GM23338 (cell line): ENCODE measurements around the gene FBXO2.

Experiments used
- EZH2 ChIP-seq: fragments of 200-600 bp; sonication (generic); IDR thresholded peaks from one replicate; pipeline ENCODE4 v1.8.0; 2017; ENCODE audit warnings: antibody characterized with exemption, mild to moderate bottlenecking, low read depth; ENCODE audit not compliant: unreplicated experiment
- EZH2phosphoT487 ChIP-seq: fragments of 200-600 bp; sonication (generic); IDR thresholded peaks from one replicate; pipeline ENCODE4 v1.8.1; 2018; ENCODE audit warnings: antibody characterized with exemption; ENCODE audit not compliant: unreplicated experiment
- JUNB ChIP-seq: IDR thresholded peaks from one replicate; pipeline ENCODE4 v1.6.1; 2016; ENCODE audit warnings: antibody characterized with exemption; ENCODE audit not compliant: unreplicated experiment
- NANOG ChIP-seq: IDR thresholded peaks from 2 replicates; pipeline ENCODE4 v1.6.1; 2016; ENCODE audit warnings: antibody characterized with exemption, borderline replicate concordance
- POLR2AphosphoS5 ChIP-seq: IDR thresholded peaks from 2 replicates; pipeline ENCODE4 v1.6.1; 2016; ENCODE audit warnings: antibody characterized with exemption, low read depth
- TF ChIP-seq, protein P1 (sequence below), 2 experiments: fragments of 200-600 bp in 1 of 2; sonication (generic) in 1 of 2; conservative IDR thresholded peaks; 2 replicates each; pipeline versions ENCODE4 v1.5.1 to v1.6.1; 2016 to 2017; ENCODE audit warnings: antibody characterized with exemption in 2 of 2, low read depth in 2 of 2, mild to moderate bottlenecking in 2 of 2, moderate library complexity in 1 of 2
- TF ChIP-seq, protein P2 (sequence below): IDR thresholded peaks from one replicate; pipeline ENCODE4 v1.6.1; 2018; ENCODE audit warnings: antibody characterized with exemption; ENCODE audit not compliant: unreplicated experiment

DNA sequence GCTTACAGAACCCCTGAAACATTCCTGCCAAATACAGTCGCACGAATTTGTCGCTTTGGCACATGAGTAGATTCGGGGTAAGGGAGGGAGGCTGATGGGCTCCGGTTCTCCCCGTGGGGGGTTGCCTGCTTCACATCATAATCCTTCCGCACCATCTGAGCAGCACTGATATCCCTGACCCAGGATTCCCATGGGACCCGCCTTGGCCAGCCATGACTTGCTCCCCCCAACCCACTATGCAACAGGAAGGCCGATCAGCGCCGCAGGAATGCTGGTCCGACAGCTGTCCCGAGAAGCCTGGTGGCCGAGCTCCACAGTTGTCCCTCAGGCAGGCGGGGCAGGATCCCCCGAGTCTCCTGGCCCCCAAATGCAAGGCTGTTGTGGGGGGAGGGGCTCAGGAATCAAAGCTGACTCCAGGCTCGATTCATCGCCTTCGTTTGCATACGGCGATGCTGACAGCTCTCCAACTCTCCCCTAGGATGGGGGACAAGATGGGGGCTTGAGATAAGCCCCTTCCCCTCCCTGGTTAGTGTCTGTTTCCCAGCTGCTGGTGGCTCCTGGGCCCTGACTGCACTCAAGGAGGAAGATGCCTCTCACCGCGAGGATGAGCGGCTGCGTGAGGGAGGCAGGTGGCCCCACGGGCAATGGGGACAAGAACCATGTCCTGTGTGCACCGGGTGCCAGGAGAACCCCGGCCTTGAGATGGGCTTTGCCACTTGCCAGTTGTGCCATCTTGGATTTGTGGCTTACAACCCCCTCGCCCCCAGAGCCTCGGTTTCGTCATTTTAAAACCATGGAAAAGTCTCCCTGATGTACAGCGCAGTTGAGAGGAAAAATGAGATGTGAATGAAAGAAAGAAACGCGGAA is 46.6 kb upstream of the FBXO2 start:
- TF ChIP-seq, protein P1, sequence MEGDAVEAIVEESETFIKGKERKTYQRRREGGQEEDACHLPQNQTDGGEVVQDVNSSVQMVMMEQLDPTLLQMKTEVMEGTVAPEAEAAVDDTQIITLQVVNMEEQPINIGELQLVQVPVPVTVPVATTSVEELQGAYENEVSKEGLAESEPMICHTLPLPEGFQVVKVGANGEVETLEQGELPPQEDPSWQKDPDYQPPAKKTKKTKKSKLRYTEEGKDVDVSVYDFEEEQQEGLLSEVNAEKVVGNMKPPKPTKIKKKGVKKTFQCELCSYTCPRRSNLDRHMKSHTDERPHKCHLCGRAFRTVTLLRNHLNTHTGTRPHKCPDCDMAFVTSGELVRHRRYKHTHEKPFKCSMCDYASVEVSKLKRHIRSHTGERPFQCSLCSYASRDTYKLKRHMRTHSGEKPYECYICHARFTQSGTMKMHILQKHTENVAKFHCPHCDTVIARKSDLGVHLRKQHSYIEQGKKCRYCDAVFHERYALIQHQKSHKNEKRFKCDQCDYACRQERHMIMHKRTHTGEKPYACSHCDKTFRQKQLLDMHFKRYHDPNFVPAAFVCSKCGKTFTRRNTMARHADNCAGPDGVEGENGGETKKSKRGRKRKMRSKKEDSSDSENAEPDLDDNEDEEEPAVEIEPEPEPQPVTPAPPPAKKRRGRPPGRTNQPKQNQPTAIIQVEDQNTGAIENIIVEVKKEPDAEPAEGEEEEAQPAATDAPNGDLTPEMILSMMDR (conservative IDR thresholded peaks at IDR 0.05; ENCODE audit: low read depth in 2 of 2): no peak
- TF ChIP-seq POLR2AphosphoS5 (0 out of 2 replicates have a peak, but pooled peaks have one; percentile 20), EZH2phosphoT487 (no peak), JUNB (no peak), EZH2 (no peak), NANOG (no peak)
- TF ChIP-seq, protein P2, sequence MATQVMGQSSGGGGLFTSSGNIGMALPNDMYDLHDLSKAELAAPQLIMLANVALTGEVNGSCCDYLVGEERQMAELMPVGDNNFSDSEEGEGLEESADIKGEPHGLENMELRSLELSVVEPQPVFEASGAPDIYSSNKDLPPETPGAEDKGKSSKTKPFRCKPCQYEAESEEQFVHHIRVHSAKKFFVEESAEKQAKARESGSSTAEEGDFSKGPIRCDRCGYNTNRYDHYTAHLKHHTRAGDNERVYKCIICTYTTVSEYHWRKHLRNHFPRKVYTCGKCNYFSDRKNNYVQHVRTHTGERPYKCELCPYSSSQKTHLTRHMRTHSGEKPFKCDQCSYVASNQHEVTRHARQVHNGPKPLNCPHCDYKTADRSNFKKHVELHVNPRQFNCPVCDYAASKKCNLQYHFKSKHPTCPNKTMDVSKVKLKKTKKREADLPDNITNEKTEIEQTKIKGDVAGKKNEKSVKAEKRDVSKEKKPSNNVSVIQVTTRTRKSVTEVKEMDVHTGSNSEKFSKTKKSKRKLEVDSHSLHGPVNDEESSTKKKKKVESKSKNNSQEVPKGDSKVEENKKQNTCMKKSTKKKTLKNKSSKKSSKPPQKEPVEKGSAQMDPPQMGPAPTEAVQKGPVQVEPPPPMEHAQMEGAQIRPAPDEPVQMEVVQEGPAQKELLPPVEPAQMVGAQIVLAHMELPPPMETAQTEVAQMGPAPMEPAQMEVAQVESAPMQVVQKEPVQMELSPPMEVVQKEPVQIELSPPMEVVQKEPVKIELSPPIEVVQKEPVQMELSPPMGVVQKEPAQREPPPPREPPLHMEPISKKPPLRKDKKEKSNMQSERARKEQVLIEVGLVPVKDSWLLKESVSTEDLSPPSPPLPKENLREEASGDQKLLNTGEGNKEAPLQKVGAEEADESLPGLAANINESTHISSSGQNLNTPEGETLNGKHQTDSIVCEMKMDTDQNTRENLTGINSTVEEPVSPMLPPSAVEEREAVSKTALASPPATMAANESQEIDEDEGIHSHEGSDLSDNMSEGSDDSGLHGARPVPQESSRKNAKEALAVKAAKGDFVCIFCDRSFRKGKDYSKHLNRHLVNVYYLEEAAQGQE: no peak
